HT1080 (cell line): Measurements from ENCODE around the gene ZNF593OS. TPM values are rescaled to one million over a fixed set of nuclear protein-coding genes. Genes with fewer than 3 reads are reported as not detected.
A peak's percentile ranks its signal among the peaks of the same experiment; 100 is the strongest.

Experiments used
- DNase-seq: peaks from one replicate; pipeline ENCODE4 v3.0.0-alpha.2; 2015; ENCODE audit warnings: low read depth
- total RNA-seq: library from RNA; depleted of rRNA; stranded (reverse); fragments of >200 nt; shearing (Covaris generic); gene quantifications from 2 replicates; pipeline ENCODE4 v1.2.3, GENCODE V29; 2014

The ZNF593OS gene
- total RNA-seq, 1 experiment from 2014 or later: not detected

GRCh38 chr1:26160527-26161414, 10.9 kb downstream of the ZNF593OS start:
- no peak for DNase-seq

GRCh38 chr1:26159743-26160039, 11.9 kb downstream of the ZNF593OS start:
- DNase-seq: no peak

- DNase-seq: no peak
Observed at GRCh38 chr1:26158908-26159742, 12.5 kb downstream of the ZNF593OS start, which contains the start of gene FAM110D. FAM110D (plus strand) TSS chr1:26159079; CDS start chr1:26161292, 2,213 bp downstream.

GRCh38 chr1:26158271-26158907, 13.2 kb downstream of the ZNF593OS start:
- DNase-seq: no peak

- DNase-seq: peak; percentile 50
Observed at GRCh38 chr1:26156285-26157038, 15.2 kb downstream of the ZNF593OS start.

GRCh38 chr1:26155370-26156284, 16.0 kb downstream of the ZNF593OS start:
- no peak for DNase-seq

- DNase-seq: no peak
Observed at GRCh38 chr1:26154750-26155149, 16.9 kb downstream of the ZNF593OS start.

- DNase-seq: no peak
Observed at GRCh38 chr1:26153966-26154532, 17.6 kb downstream of the ZNF593OS start.

- no peak for DNase-seq
Observed at GRCh38 chr1:26148887-26149286, 22.7 kb downstream of the ZNF593OS start.

- DNase-seq: no peak
Observed at GRCh38 chr1:26145960-26146294, 25.7 kb downstream of the ZNF593OS start.

GRCh38 chr1:26145041-26145959, 26.3 kb downstream of the ZNF593OS start:
- peak; percentile 65 for DNase-seq

GRCh38 chr1:26142159-26142558, 29.5 kb downstream of the ZNF593OS start:
- DNase-seq: no peak

- DNase-seq: no peak
Observed at GRCh38 chr1:26138974-26139558, 32.6 kb downstream of the ZNF593OS start.

GRCh38 chr1:26134466-26134865, 37.2 kb downstream of the ZNF593OS start:
- DNase-seq: no peak

- no peak for DNase-seq
Observed at GRCh38 chr1:26132834-26133167, 38.8 kb downstream of the ZNF593OS start.

GRCh38 chr1:26132128-26132833, 39.4 kb downstream of the ZNF593OS start:
- no peak for DNase-seq

- no peak for DNase-seq
Observed at GRCh38 chr1:26130695-26131094, 40.9 kb downstream of the ZNF593OS start.

- DNase-seq: no peak
Observed at GRCh38 chr1:26129778-26130177, 41.9 kb downstream of the ZNF593OS start.
